K562 (cell line): Measurements from ENCODE around the gene PYCR2. TPM values are rescaled to one million over a fixed set of nuclear protein-coding genes. Genes with fewer than 3 reads are reported as not detected.

ENCODE experiments used
- ATAC-seq: fragments of 200-7000 bp; cut with Tn5 transposase; 3 replicates; pipeline ENCODE4 v1.9.1; 2020; ENCODE audit warnings: moderate library complexity
- BruUV-seq: library from RNA; stranded (reverse); fragments of 400-500 nt; replicated peaks from 2 replicates; lab custom pipeline; 2021; lab: Mats Ljungman, UMichigan
- CTCF ChIA-PET: fragments of 300-600 bp; formaldehyde crosslinking; extraction: SDS; loops from one replicate; lab custom pipeline; 2021; ENCODE audit warnings: low intra/inter-chr PET ratio; lab: Yijun Ruan, JAX
- POLR2A ChIA-PET: fragments of 300-600, 350-650 bp; sonication (Branson Sonifier 250); formaldehyde crosslinking; extraction: SDS; loops from one replicate; lab custom pipeline; 2021; ENCODE audit warnings: antibody characterized with exemption, inconsistent platforms; lab: Yijun Ruan, JAX
- DNase-seq, 4 experiments: peaks; one replicate each; pipeline versions ENCODE4 v3.0.0 to v3.0.0-alpha.2; 2011 to 2018; ENCODE audit warnings: low spot score in 3 of 4, mixed read lengths in 3 of 4; ENCODE audit errors: extremely low read depth in 1 of 4
- FAIRE-seq: peaks from 2 replicates; lab custom pipeline; 2011; peaks lifted over from hg19 to GRCh38; lab: Jason Lieb, UNC
- H2AFZ ChIP-seq: 2 replicates; pipeline ENCODE4 v1.6.0; 2011; ENCODE audit warnings: low read depth, low read length, control low read depth, inconsistent platforms
- H3K27ac ChIP-seq: fragments of 200-600 bp; 3 replicates; pipeline ENCODE4 v1.8.0; 2011; ENCODE audit warnings: low read depth, mild to moderate bottlenecking, control low read depth, inconsistent platforms, low read length, moderate library complexity, mixed read lengths; ENCODE audit errors: extremely low read depth
- H3K27me3 ChIP-seq, 2 experiments: fragments of 300-600 bp in 1 of 2; 2 replicates in 1 of 2; 3 replicates in 1 of 2; pipeline versions ENCODE4 v1.6.0 to v1.8.0; 2011; ENCODE audit warnings: inconsistent platforms in 2 of 2, low read length in 2 of 2, mild to moderate bottlenecking in 1 of 2, mixed read lengths in 1 of 2, moderate library complexity in 1 of 2; ENCODE audit not compliant: control insufficient read depth in 2 of 2, insufficient read depth in 2 of 2
- H3K36me3 ChIP-seq: fragments of 300-600 bp; 3 replicates; pipeline ENCODE4 v1.8.0; 2011; ENCODE audit warnings: mild to moderate bottlenecking, low read length, inconsistent platforms; ENCODE audit not compliant: control insufficient read depth, insufficient read depth
- H3K4me1 ChIP-seq, 2 experiments: fragments of 200-600 bp in 1 of 2; replicated peaks in 1 of 2; 2 replicates in 1 of 2; 3 replicates in 1 of 2; pipeline versions ENCODE4 v1.5.1 to v1.8.0; 2011; ENCODE audit warnings: inconsistent platforms in 2 of 2, low read length in 2 of 2, mild to moderate bottlenecking in 1 of 2, mixed read lengths in 1 of 2, moderate library complexity in 1 of 2; ENCODE audit not compliant: control insufficient read depth in 2 of 2, insufficient read depth in 2 of 2
- H3K4me2 ChIP-seq: 2 replicates; pipeline ENCODE4 v1.6.1; 2011; ENCODE audit warnings: low read length, control low read depth, inconsistent platforms, mixed read lengths; ENCODE audit not compliant: insufficient read depth
- H3K4me3 ChIP-seq: fragments of 200-600 bp; sonication (generic), shearing (Covaris generic); 2 replicates; pipeline ENCODE4 v1.5.1; 2016; ENCODE audit warnings: control low read depth, inconsistent platforms
- H3K79me2 ChIP-seq: fragments of 200-600 bp; 3 replicates; pipeline ENCODE4 v1.8.0; 2011; ENCODE audit warnings: low read length, inconsistent platforms; ENCODE audit not compliant: control insufficient read depth, insufficient read depth
- H3K9ac ChIP-seq, 2 experiments: 2 replicates each; pipeline versions ENCODE4 v1.6.0 to v1.6.1; 2011; ENCODE audit warnings: low read depth in 2 of 2, low read length in 2 of 2, control low read depth in 1 of 2, inconsistent platforms in 1 of 2, mild to moderate bottlenecking in 1 of 2, mixed read lengths in 1 of 2; ENCODE audit not compliant: insufficient read depth in 1 of 2
- H3K9me1 ChIP-seq: one replicate; pipeline ENCODE4 v1.6.0; 2011; ENCODE audit warnings: inconsistent platforms, mild to moderate bottlenecking, low read length, moderate library complexity; ENCODE audit not compliant: control insufficient read depth, insufficient read depth
- H3K9me3 ChIP-seq: replicated peaks from 2 replicates; pipeline ENCODE4 v1.5.1; 2011; ENCODE audit warnings: low read depth, low read length, inconsistent platforms; ENCODE audit not compliant: control insufficient read depth, insufficient read depth
- H4K20me1 ChIP-seq: replicated peaks from 2 replicates; pipeline ENCODE4 v1.6.1; 2011; ENCODE audit warnings: low read length, inconsistent platforms, mixed read lengths; ENCODE audit not compliant: control insufficient read depth, insufficient read depth
- ELF1 ChIP-seq: fragments of 200-800 bp; sonication (Bioruptor generic); IDR thresholded peaks from 2 replicates; pipeline ENCODE4 v1.6.1; 2016; ENCODE audit warnings: missing genetic modification characterization, missing compliant biosample characterization
- JUN ChIP-seq, 2 experiments: sonication (generic) in 1 of 2; formaldehyde crosslinking in 1 of 2; IDR thresholded peaks; 2 replicates each; pipeline versions ENCODE4 v1.6.1 to v1.8.0; 2012 to 2022; ENCODE audit warnings: borderline replicate concordance in 2 of 2, mild to moderate bottlenecking in 2 of 2, improper control_type of control experiment in 1 of 2, low read depth in 1 of 2, low read length in 1 of 2, missing genetic modification reagents in 1 of 2
- ZFP1 ChIP-seq: fragments of 450-650 bp; formaldehyde crosslinking; IDR thresholded peaks from 2 replicates; pipeline ENCODE4 v1.4.0; 2020; ENCODE audit warnings: mild to moderate bottlenecking, mixed read lengths
- ZNF507 ChIP-seq: conservative IDR thresholded peaks from 2 replicates; pipeline ENCODE4 v1.6.1; 2017; ENCODE audit warnings: missing genetic modification characterization, missing compliant biosample characterization
- ZNF707 ChIP-seq: fragments of 250-450 bp; sonication (Bioruptor Pico); conservative IDR thresholded peaks from 2 replicates; pipeline ENCODE4 v1.8.0; 2022; ENCODE audit warnings: inconsistent platforms, mild to moderate bottlenecking, moderate library complexity
- WGBS: fragments of 100-300 bp; shearing (Covaris generic); methylation state at CpG from one replicate; pipeline ENCODE4 v1.1.6; 2016; ENCODE audit warnings: low coverage, mixed read lengths; ENCODE audit not compliant: insufficient coverage; ENCODE audit errors: missing lambda C conversion rate; 5-methylcytosine and 5-hydroxymethylcytosine counted together
- in situ Hi-C: fragments of 300-500 bp; cut with MboI; formaldehyde crosslinking; loops from 4 replicates; pipeline ENCODE4 v1.15.0; 2018; ENCODE audit warnings: inconsistent platforms, mixed read lengths
- intact Hi-C: fragments of 100-400 bp; cut with micrococcal nuclease; formaldehyde crosslinking; loops from 2 replicates; pipeline ENCODE4 v1.14.2; 2022
- polyA plus RNA-seq, 8 experiments: library from polyadenylated mRNA; depleted of rRNA in 4 of 8; stranded (reverse) in 5 of 8; unstranded in 3 of 8; fragments of >200 nt; fragmentation: Nextera tagmentation in 2 of 8; fragmentation: Illumina TruSeq in 1 of 8; extraction: Ambion mirVana in 2 of 8; extraction: Trizol in 1 of 8; gene quantifications; 2 replicates each; pipeline versions ENCODE4 v1.2.1 to v1.2.3, GENCODE V29; 2011 to 2014; ENCODE audit warnings: inconsistent platforms in 1 of 8, missing spikeins in 1 of 8
- total RNA-seq, 7 experiments: library from RNA; depleted of rRNA in 6 of 7; stranded (reverse); fragments of >200 nt in 6 of 7; fragmentation: Illumina TruSeq in 2 of 7; extraction: Trizol in 2 of 7; gene quantifications; 2 replicates each; pipeline versions ENCODE4 v1.2.1 to v1.2.3, GENCODE V29; 2011 to 2021; ENCODE audit warnings: low replicate concordance in 1 of 7
- TF ChIP-seq, protein P1 (sequence below), 3 experiments: fragments of 200-800 bp in 1 of 3; fragments of 250-450 bp in 1 of 3; fragments of 450-650 bp in 1 of 3; sonication (Bioruptor Pico) in 1 of 3; sonication (Bioruptor generic) in 1 of 3; formaldehyde crosslinking in 1 of 3; IDR thresholded peaks; 2 replicates each; pipeline versions ENCODE4 v1.6.1 to v1.8.0; 2016 to 2022; ENCODE audit warnings: mild to moderate bottlenecking in 2 of 3, missing genetic modification characterization in 2 of 3, missing compliant biosample characterization in 1 of 3, moderate library complexity in 1 of 3

Gene PYCR2
- total and polyA plus RNA-seq, 9 of the 15 experiments (the other 6 are each of a cell fraction or from before 2014, with no cell fraction given), result 5.5 to 219 (median 127) TPM

- Histone ChIP-seq H2AFZ (no peak overlapping the region), H3K36me3 (peaks cover 3% of the 10 kb centered on the region; the same call in 1 of the 3 replicates), H3K4me2 (no peak overlapping the region), H4K20me1 (peaks cover under 1% of the 10 kb centered on the region; the same call in 1 of the 2 replicates), H3K4me3 (no peak overlapping the region), H3K79me2 (peaks cover 28% of the 10 kb centered on the region), H3K9ac (no peak overlapping the region), H3K27me3 (no peaks in the 10 kb centered on the region), H3K9me1 (no peaks in the 10 kb centered on the region), H3K4me1 (peaks cover 12 to 56% of the 10 kb centered on the region in 2 experiments; a peak in 4 of 5 replicates), H3K27ac (no peak overlapping the region), H3K9me3 (no peaks in the 10 kb centered on the region)
- CTCF ChIA-PET, result no interaction called here
- TF ChIP-seq, protein P1, sequence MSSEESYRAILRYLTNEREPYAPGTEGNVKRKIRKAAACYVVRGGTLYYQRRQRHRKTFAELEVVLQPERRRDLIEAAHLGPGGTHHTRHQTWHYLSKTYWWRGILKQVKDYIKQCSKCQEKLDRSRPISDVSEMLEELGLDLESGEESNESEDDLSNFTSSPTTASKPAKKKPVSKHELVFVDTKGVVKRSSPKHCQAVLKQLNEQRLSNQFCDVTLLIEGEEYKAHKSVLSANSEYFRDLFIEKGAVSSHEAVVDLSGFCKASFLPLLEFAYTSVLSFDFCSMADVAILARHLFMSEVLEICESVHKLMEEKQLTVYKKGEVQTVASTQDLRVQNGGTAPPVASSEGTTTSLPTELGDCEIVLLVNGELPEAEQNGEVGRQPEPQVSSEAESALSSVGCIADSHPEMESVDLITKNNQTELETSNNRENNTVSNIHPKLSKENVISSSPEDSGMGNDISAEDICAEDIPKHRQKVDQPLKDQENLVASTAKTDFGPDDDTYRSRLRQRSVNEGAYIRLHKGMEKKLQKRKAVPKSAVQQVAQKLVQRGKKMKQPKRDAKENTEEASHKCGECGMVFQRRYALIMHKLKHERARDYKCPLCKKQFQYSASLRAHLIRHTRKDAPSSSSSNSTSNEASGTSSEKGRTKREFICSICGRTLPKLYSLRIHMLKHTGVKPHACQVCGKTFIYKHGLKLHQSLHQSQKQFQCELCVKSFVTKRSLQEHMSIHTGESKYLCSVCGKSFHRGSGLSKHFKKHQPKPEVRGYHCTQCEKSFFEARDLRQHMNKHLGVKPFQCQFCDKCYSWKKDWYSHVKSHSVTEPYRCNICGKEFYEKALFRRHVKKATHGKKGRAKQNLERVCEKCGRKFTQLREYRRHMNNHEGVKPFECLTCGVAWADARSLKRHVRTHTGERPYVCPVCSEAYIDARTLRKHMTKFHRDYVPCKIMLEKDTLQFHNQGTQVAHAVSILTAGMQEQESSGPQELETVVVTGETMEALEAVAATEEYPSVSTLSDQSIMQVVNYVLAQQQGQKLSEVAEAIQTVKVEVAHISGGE (CRISPR knock-in tag; IDR thresholded peaks at IDR 0.05), result no peak
- TF ChIP-seq ZNF707 (CRISPR knock-in tag) (no peak), ZNF507 (no peak), JUN (IDR thresholded peaks at IDR 0.05; ENCODE audit: borderline replicate concordance, low read depth, low read length) (no peak), JUN (CRISPR knock-in tag; IDR thresholded peaks at IDR 0.05; ENCODE audit: borderline replicate concordance) (no peak), ELF1 (tag) (no peak), ZFP1 (CRISPR knock-in tag) (no peak)
- intact Hi-C loops, result no loop called here
- FAIRE-seq, result no peak
- DNase-seq, result no peak
- BruUV-seq, result no TSS peak
- POLR2A ChIA-PET, result interaction anchor here (0.7 to 1.2 kb wide), 5 partner anchors 9 to 114 kb away, joined by 3 to 5 read pairs (median 3); no protein-coding TSS in a partner anchor
- WGBS, result 70% methylated on average over 6 of the region's 6 CpGs
- ATAC-seq, result no peak
- in situ Hi-C loops, result no loop called here
These were observed 38.7 kb downstream of the PYCR2 start for GRCh38 chr1:225885336-225885735.
